Osteoblast (primary cell): ENCODE results near the gene SIPA1L3. TPM values are rescaled to one million over a fixed set of nuclear protein-coding genes. Genes with fewer than 3 reads are reported as not detected.
A peak's percentile ranks its signal among the peaks of the same experiment; 100 is the strongest.

Experiments used
- DNase-seq: peaks from one replicate; pipeline ENCODE4 v3.0.0; 2011; ENCODE audit warnings: low spot score, mixed read lengths; ENCODE audit not compliant: insufficient read length; ENCODE audit errors: missing footprints
- H2AFZ ChIP-seq: 2 replicates; pipeline ENCODE4 v1.6.0; 2011; ENCODE audit warnings: mild to moderate bottlenecking, low read length
- H3K27ac ChIP-seq: 2 replicates; pipeline ENCODE4 v1.5.1; 2011; ENCODE audit warnings: mild to moderate bottlenecking, low read depth, low read length, moderate library complexity
- H3K27me3 ChIP-seq: 2 replicates; pipeline ENCODE4 v1.6.0; 2012; ENCODE audit warnings: mild to moderate bottlenecking, control low read depth, inconsistent platforms, low read length, moderate library complexity; ENCODE audit not compliant: insufficient read depth
- H3K36me3 ChIP-seq: 2 replicates; pipeline ENCODE4 v1.5.1; 2011; ENCODE audit warnings: mild to moderate bottlenecking, low read length, control low read depth, moderate library complexity; ENCODE audit not compliant: insufficient read depth
- H3K4me1 ChIP-seq: 2 replicates; pipeline ENCODE4 v1.5.1; 2011; ENCODE audit warnings: mild to moderate bottlenecking, low read length, control low read depth, moderate library complexity; ENCODE audit not compliant: insufficient read depth
- H3K4me2 ChIP-seq: 2 replicates; pipeline ENCODE4 v1.6.0; 2011; ENCODE audit warnings: mild to moderate bottlenecking, low read length; ENCODE audit not compliant: insufficient read depth
- H3K4me3 ChIP-seq: fragments of 200-600 bp; sonication (generic); 3 replicates; pipeline ENCODE4 v1.5.1; 2012; ENCODE audit warnings: mild to moderate bottlenecking, low read length, inconsistent platforms; ENCODE audit not compliant: insufficient read depth
- H3K79me2 ChIP-seq: 2 replicates; pipeline ENCODE4 v1.6.0; 2012; ENCODE audit warnings: mild to moderate bottlenecking, low read length, control low read depth, inconsistent platforms; ENCODE audit not compliant: insufficient read depth
- H3K9me3 ChIP-seq: 2 replicates; pipeline ENCODE4 v1.5.1; 2011; ENCODE audit warnings: low read depth, low read length, control low read depth
- H4K20me1 ChIP-seq: 2 replicates; pipeline ENCODE4 v1.6.0; 2012; ENCODE audit warnings: mild to moderate bottlenecking, low read length, control low read depth; ENCODE audit not compliant: insufficient read depth
- CTCF ChIP-seq: IDR thresholded peaks from 2 replicates; pipeline ENCODE4 v1.5.1; 2011; ENCODE audit warnings: mild to moderate bottlenecking, low read depth, low read length, moderate library complexity; ENCODE audit errors: extremely low read depth
- total RNA-seq: library from RNA; depleted of rRNA; stranded (reverse); fragments of >200 nt; gene quantifications from 2 replicates; pipeline ENCODE4 v1.2.3, GENCODE V29; 2012

SIPA1L3 gene
- total RNA-seq, 1 donor: 17.4 TPM

GRCh38 chr19:38250428-38250820 lies 343.4 kb downstream of the SIPA1L3 start:
- Histone ChIP-seq H3K79me2 (no peaks in the 10 kb centered on the region), H3K4me1 (peaks cover 20% of the 10 kb centered on the region), H2AFZ (no peak overlapping the region), H3K36me3 (no peaks in the 10 kb centered on the region), H4K20me1 (no peaks in the 10 kb centered on the region), H3K27me3 (no peaks in the 10 kb centered on the region), H3K4me2 (no peak overlapping the region), H3K4me3 (no peak overlapping the region), H3K27ac (no peak overlapping the region), H3K9me3 (no peaks in the 10 kb centered on the region)
- TF ChIP-seq CTCF: no peak
- DNase-seq: peak; percentile 29

- DNase-seq: peak; percentile 77
- H3K4me3 ChIP-seq: peak overlapping the region; percentile 42
- peak overlapping the region; percentile 93 for H2AFZ ChIP-seq
- no peaks in the 10 kb centered on the region for H3K79me2 ChIP-seq
- H3K4me2 ChIP-seq: peak overlapping the region; percentile 74
- no peaks in the 10 kb centered on the region for H3K36me3 ChIP-seq
- H3K9me3 ChIP-seq: no peaks in the 10 kb centered on the region
- no peaks in the 10 kb centered on the region for H3K27me3 ChIP-seq
- H4K20me1 ChIP-seq: no peaks in the 10 kb centered on the region
- peaks cover 17% of the 10 kb centered on the region for H3K4me1 ChIP-seq
- TF ChIP-seq CTCF: no peak
- no peak overlapping the region for H3K27ac ChIP-seq
Observed at GRCh38 chr19:38250821-38251563, 344.0 kb downstream of the SIPA1L3 start.

- H3K4me3 ChIP-seq: peak overlapping the region; percentile 42
- no peaks in the 10 kb centered on the region for H3K79me2 ChIP-seq
- DNase-seq: peak; percentile 86
- H3K36me3 ChIP-seq: no peaks in the 10 kb centered on the region
- TF ChIP-seq CTCF: no peak
- peak overlapping the region; percentile 74 for H3K4me2 ChIP-seq
- no peaks in the 10 kb centered on the region for H3K9me3 ChIP-seq
- H3K4me1 ChIP-seq: peaks cover 14% of the 10 kb centered on the region
- peak overlapping the region; percentile 93 for H2AFZ ChIP-seq
- H3K27me3 ChIP-seq: peaks cover 4% of the 10 kb centered on the region
- H4K20me1 ChIP-seq: no peaks in the 10 kb centered on the region
- H3K27ac ChIP-seq: no peak overlapping the region
Observed at GRCh38 chr19:38251564-38252051, 344.6 kb downstream of the SIPA1L3 start.

- Histone ChIP-seq H3K27me3 (peaks cover 8% of the 10 kb centered on the region), H3K79me2 (no peaks in the 10 kb centered on the region), H4K20me1 (no peaks in the 10 kb centered on the region), H3K4me1 (peaks cover 11% of the 10 kb centered on the region), H3K9me3 (no peaks in the 10 kb centered on the region), H3K36me3 (no peaks in the 10 kb centered on the region), H3K4me3 (no peak overlapping the region), H3K27ac (no peak overlapping the region), H2AFZ (no peak overlapping the region), H3K4me2 (no peak overlapping the region)
- DNase-seq: peak; percentile 68
- TF ChIP-seq CTCF: no peak
Observed at GRCh38 chr19:38252385-38252784, 345.4 kb downstream of the SIPA1L3 start.
